HepG2 (cell line): ENCODE data around the gene CDK6.

Experiments used
- ZBTB33 ChIP-seq: sonication (generic); formaldehyde crosslinking; IDR thresholded peaks from 2 replicates; pipeline ENCODE4 v1.4.0; 2020; ENCODE audit warnings: missing genetic modification reagents
- ZNF570 ChIP-seq: sonication (generic); formaldehyde crosslinking; IDR thresholded peaks from 2 replicates; pipeline ENCODE4 v1.4.0; 2020; ENCODE audit warnings: mild to moderate bottlenecking, missing genetic modification reagents, borderline replicate concordance

- TF ChIP-seq ZBTB33 (no peak), ZNF570 (no peak)
These were observed 100.7 kb downstream of the CDK6 start for GRCh38 chr7:92735707-92736106.
